ENCODE results near the gene RPTOR. TPM values are rescaled to one million over a fixed set of nuclear protein-coding genes. Genes with fewer than 3 reads are reported as not detected.

Gene RPTOR
- total RNA-seq, 1 donor = 27.9 TPM

- H3K9me3 ChIP-seq (ENCODE audit: low read depth, low read length) = no peaks in the 10 kb centered on the region
- no peak overlapping the region for H3K4me3 ChIP-seq (ENCODE audit: insufficient read depth, low read length)
- DNase-seq (ENCODE audit: insufficient read length, low spot score, missing footprints) = no peak
- TF ChIP-seq CTCF (IDR thresholded peaks at IDR 0.05; ENCODE audit: extremely low read depth, low read depth, low read length) = no peak
- H3K36me3 ChIP-seq (ENCODE audit: insufficient read depth, low read length) = peaks cover 8% of the 10 kb centered on the region
- no peak overlapping the region for H3K27ac ChIP-seq (ENCODE audit: low read depth, low read length)
- H4K20me1 ChIP-seq (ENCODE audit: insufficient read depth, low read length) = no peaks in the 10 kb centered on the region
- no peak overlapping the region for H2AFZ ChIP-seq (ENCODE audit: low read length)
- H3K4me2 ChIP-seq (ENCODE audit: insufficient read depth, low read length) = no peak overlapping the region
- no peaks in the 10 kb centered on the region for H3K4me1 ChIP-seq (ENCODE audit: insufficient read depth, low read length)
- H3K79me2 ChIP-seq (ENCODE audit: insufficient read depth, low read length) = no peaks in the 10 kb centered on the region
- no peaks in the 10 kb centered on the region for H3K27me3 ChIP-seq (ENCODE audit: insufficient read depth, low read length)
Observed at GRCh38 chr17:80844418-80844990, 299.9 kb downstream of the RPTOR start.

- Histone ChIP-seq H2AFZ (ENCODE audit: low read length) (no peak overlapping the region), H3K4me2 (ENCODE audit: insufficient read depth, low read length) (no peak overlapping the region), H3K27me3 (ENCODE audit: insufficient read depth, low read length) (no peaks in the 10 kb centered on the region), H3K79me2 (ENCODE audit: insufficient read depth, low read length) (no peaks in the 10 kb centered on the region), H4K20me1 (ENCODE audit: insufficient read depth, low read length) (no peaks in the 10 kb centered on the region), H3K36me3 (ENCODE audit: insufficient read depth, low read length) (peaks cover 4% of the 10 kb centered on the region), H3K4me3 (ENCODE audit: insufficient read depth, low read length) (no peak overlapping the region), H3K9me3 (ENCODE audit: low read depth, low read length) (no peaks in the 10 kb centered on the region), H3K4me1 (ENCODE audit: insufficient read depth, low read length) (no peaks in the 10 kb centered on the region), H3K27ac (ENCODE audit: low read depth, low read length) (no peak overlapping the region)
- TF ChIP-seq CTCF (IDR thresholded peaks at IDR 0.05; ENCODE audit: extremely low read depth, low read depth, low read length) = no peak
- DNase-seq (ENCODE audit: insufficient read length, low spot score, missing footprints) = no peak
Observed at GRCh38 chr17:80845069-80845862, 300.6 kb downstream of the RPTOR start.

- Histone ChIP-seq H3K27ac (ENCODE audit: low read depth, low read length) (no peak overlapping the region), H3K79me2 (ENCODE audit: insufficient read depth, low read length) (no peaks in the 10 kb centered on the region), H2AFZ (ENCODE audit: low read length) (no peak overlapping the region), H3K4me2 (ENCODE audit: insufficient read depth, low read length) (no peak overlapping the region), H3K27me3 (ENCODE audit: insufficient read depth, low read length) (no peaks in the 10 kb centered on the region), H3K4me3 (ENCODE audit: insufficient read depth, low read length) (no peak overlapping the region), H3K4me1 (ENCODE audit: insufficient read depth, low read length) (peaks cover 7% of the 10 kb centered on the region), H4K20me1 (ENCODE audit: insufficient read depth, low read length) (no peaks in the 10 kb centered on the region), H3K36me3 (ENCODE audit: insufficient read depth, low read length) (peaks cover 4% of the 10 kb centered on the region), H3K9me3 (ENCODE audit: low read depth, low read length) (no peaks in the 10 kb centered on the region)
- TF ChIP-seq CTCF (IDR thresholded peaks at IDR 0.05; ENCODE audit: extremely low read depth, low read depth, low read length) = no peak
- DNase-seq (ENCODE audit: insufficient read length, low spot score, missing footprints) = no peak
Observed at GRCh38 chr17:80845863-80846671, 301.4 kb downstream of the RPTOR start.

- TF ChIP-seq CTCF (IDR thresholded peaks at IDR 0.05; ENCODE audit: extremely low read depth, low read depth, low read length) = no peak
Observed at GRCh38 chr17:80846932-80847331, 302.3 kb downstream of the RPTOR start.

More at GRCh38 chr17:80846932-80847331, 302.3 kb downstream of the RPTOR start:
- Histone ChIP-seq H3K4me3 (ENCODE audit: insufficient read depth, low read length) (no peak overlapping the region), H3K9me3 (ENCODE audit: low read depth, low read length) (no peaks in the 10 kb centered on the region), H3K4me1 (ENCODE audit: insufficient read depth, low read length) (peaks cover 9% of the 10 kb centered on the region), H3K27me3 (ENCODE audit: insufficient read depth, low read length) (no peaks in the 10 kb centered on the region), H3K27ac (ENCODE audit: low read depth, low read length) (no peak overlapping the region), H3K4me2 (ENCODE audit: insufficient read depth, low read length) (no peak overlapping the region), H4K20me1 (ENCODE audit: insufficient read depth, low read length) (no peaks in the 10 kb centered on the region), H2AFZ (ENCODE audit: low read length) (no peak overlapping the region), H3K36me3 (ENCODE audit: insufficient read depth, low read length) (peaks cover 4% of the 10 kb centered on the region), H3K79me2 (ENCODE audit: insufficient read depth, low read length) (no peaks in the 10 kb centered on the region)
- no peak for DNase-seq (ENCODE audit: insufficient read length, low spot score, missing footprints)
